SK-N-SH (cell line): ENCODE measurements around the gene MUC5AC.

Experiments used
- EZH2phosphoT487 ChIP-seq: fragments of 200-600 bp; sonication (generic); IDR thresholded peaks from 2 replicates; pipeline ENCODE4 v1.6.1; 2017; ENCODE audit warnings: low read depth, mixed run types, mild to moderate bottlenecking, antibody characterized with exemption, moderate library complexity, borderline replicate concordance
- POLR2AphosphoS5 ChIP-seq: IDR thresholded peaks from 2 replicates; pipeline ENCODE4 v1.6.1; 2012; ENCODE audit warnings: low read depth, low read length
- RAD21 ChIP-seq: IDR thresholded peaks from 2 replicates; pipeline ENCODE4 v1.6.1; 2012; ENCODE audit warnings: mild to moderate bottlenecking, low read length
- SMC3 ChIP-seq: IDR thresholded peaks from 2 replicates; pipeline ENCODE4 v1.6.1; 2012; ENCODE audit warnings: low read depth, low read length, improper control_type of control experiment
- TEAD4 ChIP-seq: IDR thresholded peaks from 2 replicates; pipeline ENCODE4 v1.4.0; 2012; ENCODE audit warnings: mild to moderate bottlenecking, borderline replicate concordance; ENCODE audit not compliant: insufficient read depth
- TF ChIP-seq, protein P1 (sequence below): fragments of 200-600 bp; sonication (generic); IDR thresholded peaks from 2 replicates; pipeline ENCODE4 v1.6.1; 2017; ENCODE audit warnings: antibody characterized with exemption, mild to moderate bottlenecking, moderate library complexity
- TF ChIP-seq, protein P2 (sequence below): IDR thresholded peaks from 2 replicates; pipeline ENCODE4 v1.4.0; 2012; ENCODE audit warnings: low read depth

DNA sequence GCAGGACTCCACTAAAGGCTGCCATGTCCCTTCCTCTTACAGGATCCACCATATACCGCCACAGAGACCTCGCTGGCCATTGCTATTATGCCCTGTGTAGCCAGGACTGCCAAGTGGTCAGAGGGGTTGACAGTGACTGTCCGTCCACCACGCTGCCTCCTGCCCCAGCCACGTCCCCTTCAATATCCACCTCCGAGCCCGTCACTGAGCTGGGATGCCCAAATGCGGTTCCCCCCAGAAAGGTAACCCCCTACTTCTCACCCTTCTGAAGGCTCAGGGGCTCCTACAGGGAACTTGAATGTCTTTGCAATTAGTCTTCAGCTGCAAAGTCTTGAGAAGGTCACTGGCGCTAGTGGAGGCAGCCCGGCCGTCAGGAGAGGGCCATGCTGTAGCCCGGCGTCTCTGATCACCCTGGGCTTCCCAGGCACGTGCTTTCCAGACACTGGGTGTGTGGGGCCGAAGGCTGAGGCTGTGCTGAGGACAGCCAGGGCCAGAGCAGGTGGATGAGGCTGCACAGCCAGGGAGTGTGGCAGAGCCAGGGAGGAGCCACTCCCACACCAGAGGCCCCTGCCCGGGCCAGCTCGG lies 35.1 kb downstream of the MUC5AC start:
- no peak for TF ChIP-seq POLR2AphosphoS5
- TF ChIP-seq, protein P1, sequence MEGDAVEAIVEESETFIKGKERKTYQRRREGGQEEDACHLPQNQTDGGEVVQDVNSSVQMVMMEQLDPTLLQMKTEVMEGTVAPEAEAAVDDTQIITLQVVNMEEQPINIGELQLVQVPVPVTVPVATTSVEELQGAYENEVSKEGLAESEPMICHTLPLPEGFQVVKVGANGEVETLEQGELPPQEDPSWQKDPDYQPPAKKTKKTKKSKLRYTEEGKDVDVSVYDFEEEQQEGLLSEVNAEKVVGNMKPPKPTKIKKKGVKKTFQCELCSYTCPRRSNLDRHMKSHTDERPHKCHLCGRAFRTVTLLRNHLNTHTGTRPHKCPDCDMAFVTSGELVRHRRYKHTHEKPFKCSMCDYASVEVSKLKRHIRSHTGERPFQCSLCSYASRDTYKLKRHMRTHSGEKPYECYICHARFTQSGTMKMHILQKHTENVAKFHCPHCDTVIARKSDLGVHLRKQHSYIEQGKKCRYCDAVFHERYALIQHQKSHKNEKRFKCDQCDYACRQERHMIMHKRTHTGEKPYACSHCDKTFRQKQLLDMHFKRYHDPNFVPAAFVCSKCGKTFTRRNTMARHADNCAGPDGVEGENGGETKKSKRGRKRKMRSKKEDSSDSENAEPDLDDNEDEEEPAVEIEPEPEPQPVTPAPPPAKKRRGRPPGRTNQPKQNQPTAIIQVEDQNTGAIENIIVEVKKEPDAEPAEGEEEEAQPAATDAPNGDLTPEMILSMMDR, result no peak
- no peak for TF ChIP-seq EZH2phosphoT487
- TF ChIP-seq, protein P2, sequence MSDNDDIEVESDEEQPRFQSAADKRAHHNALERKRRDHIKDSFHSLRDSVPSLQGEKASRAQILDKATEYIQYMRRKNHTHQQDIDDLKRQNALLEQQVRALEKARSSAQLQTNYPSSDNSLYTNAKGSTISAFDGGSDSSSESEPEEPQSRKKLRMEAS, result no peak
- no peak for TF ChIP-seq RAD21
- no peak for TF ChIP-seq SMC3
- no peak for TF ChIP-seq TEAD4
